ENCODE data around the gene PCP4.

PCP4 gene

DNA sequence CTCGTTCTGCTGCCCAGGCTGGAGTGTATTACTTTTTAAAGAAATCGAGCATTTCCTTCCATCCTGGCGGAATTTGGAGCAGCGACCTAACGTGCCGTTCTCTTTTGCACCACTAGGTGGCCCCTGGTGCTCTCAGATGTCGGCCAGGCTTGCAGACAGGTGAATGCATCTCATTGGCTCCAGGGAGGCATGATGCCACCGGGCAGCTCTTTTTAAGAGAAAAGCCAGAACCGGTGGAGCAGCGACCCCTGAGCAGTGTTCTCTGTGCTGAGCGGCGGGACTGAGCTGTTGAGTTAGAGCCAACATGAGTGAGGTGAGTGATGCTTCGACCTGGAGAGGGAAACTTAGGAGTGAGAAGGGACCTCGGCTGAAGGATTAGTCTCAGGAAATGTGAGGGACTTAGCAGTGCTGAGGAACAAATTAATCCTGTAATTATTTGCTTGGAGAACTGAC lies at the start of gene PCP4:
Gene PCP4, plus strand, starts transcription at position 241 of the 453 bp plus-strand sequence. Its CDS starts 64 bp downstream, at position 305.
- DNase-seq = peak; percentile 86

DNA sequence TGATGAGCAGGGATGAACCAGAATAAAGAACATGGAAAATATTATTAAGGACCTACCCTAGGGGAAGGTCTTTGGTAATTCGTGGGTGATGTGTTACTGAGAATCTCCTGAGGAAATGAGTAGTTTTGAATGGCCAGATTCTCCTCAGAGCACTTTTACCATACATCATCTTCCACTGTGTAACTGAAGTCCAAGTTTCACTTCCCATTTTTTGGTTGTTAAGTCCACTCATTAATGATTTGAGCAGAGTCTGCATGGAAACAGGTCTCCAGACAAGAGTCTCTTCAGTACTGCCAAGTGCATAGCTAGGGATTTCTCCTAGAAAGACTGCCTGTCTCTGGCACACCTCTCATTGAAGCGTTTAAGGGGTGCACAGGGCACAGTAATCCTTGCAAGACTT lies 48.7 kb upstream of the PCP4 start:
- DNase-seq = no peak

DNA sequence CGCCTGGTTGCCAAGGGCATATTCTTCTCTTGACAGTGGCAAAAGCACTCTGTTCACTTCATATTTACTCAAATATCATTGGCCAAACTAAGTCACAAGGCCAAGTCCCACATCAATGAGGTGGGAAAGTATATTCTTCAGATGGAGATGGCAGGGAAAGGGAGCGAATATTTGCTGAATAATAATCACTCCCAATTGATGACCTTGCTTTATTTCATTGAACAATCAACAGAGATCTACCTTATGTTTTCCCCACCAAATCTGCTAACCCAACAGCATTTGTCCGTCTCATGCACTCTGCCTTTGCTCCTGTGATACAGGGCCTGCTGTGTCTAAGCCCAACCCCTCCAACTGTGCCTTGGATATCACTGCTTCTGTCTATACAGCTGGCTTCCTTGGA lies 45.2 kb upstream of the PCP4 start:
- DNase-seq = no peak

DNA sequence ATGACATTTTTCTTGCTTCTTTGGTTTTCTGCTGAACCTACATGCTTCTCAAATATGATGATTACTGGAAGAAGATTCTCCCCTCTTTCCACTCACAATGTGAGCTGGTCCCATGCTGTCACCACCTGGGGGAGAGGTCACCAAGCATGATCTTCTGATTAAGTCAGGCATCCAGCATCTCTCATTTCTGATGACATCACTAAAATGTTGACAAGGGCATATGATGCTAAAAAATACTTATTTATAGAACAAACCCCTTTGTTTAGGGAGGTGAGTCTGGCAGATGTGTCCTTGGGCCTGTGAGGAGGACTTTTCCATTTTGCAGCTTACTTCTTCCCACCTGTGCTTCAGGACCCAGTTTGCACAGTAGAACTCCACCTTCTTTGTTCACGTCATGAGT lies 42.0 kb upstream of the PCP4 start:
- no peak for DNase-seq

DNA sequence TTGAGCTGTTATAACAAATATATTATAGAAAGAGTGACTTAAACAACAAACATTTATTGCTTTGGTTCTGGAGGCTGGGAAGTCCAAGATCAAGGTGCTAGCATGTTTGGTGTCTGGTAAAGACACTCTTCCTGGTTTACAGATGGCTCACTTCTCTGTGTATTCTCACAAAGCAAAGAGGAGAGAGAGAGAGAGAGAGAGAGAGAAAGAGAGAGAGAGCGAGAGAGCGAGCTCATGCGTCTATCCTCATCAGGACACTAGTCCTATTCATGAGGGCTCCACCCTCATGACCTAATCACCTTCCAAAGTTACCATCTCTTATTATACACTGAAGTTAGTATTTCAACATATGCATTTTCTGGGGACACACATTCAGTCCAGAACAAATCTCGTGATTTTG lies 32.7 kb upstream of the PCP4 start:
- no peak for DNase-seq

DNA sequence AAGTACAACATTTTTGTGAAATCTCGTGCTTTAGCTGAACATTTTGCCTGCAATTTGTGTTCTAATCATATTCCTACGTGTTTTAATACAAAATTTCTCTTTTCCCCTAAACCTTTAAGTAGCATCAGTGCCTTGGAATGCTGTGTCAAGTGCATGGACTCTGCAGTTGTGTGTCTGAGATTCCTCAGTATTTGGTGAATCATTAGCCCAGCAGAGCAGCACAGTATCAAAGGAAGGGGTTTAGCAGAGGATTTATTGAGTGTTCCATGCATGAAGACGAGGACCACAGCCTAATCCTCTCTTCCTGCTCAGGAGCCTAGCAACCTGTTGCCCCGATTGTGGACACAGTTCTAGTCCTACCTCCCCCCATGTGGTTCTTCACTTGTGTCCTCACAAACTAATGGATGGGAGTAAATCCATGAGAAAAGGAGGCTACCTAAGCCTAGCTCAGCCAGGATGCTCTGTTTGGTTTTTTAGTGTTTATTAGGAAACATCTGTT lies 29.3 kb upstream of the PCP4 start:
- DNase-seq = no peak

DNA sequence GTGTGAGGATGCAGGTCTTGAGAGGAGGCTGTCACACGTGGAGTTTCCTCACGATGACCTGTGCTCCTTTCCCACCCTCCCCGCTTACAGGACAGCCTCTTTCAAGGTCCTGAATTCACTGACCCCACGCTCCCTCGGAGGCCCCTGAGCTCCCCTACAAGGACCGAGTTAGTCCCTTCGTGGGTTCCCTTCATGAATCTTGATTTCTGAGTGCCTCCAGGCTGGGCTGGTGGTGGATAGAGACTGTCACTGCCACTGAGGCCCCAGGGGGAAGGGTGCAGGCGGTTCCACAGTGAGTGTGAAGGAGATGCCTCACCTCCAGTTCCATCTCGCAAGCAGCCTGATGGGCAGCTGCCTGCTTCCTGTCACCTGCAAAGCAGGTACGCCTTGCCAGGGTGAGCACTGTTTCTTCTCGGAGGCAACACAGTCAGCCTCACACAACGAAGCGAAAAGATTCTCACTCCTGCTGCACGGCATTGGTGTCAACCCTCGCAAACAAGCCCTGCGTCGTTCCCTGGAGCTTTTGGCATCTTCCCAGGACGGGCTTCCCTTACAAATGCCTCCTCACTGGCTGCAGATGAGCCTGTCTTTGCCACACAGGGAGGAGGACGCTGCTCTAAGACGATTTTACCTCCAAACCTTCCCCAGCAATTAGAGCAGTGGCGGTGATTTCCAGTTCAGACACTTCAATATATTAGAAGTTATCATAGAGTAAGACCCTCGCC lies 26.7 kb upstream of the PCP4 start:
- DNase-seq = no peak

DNA sequence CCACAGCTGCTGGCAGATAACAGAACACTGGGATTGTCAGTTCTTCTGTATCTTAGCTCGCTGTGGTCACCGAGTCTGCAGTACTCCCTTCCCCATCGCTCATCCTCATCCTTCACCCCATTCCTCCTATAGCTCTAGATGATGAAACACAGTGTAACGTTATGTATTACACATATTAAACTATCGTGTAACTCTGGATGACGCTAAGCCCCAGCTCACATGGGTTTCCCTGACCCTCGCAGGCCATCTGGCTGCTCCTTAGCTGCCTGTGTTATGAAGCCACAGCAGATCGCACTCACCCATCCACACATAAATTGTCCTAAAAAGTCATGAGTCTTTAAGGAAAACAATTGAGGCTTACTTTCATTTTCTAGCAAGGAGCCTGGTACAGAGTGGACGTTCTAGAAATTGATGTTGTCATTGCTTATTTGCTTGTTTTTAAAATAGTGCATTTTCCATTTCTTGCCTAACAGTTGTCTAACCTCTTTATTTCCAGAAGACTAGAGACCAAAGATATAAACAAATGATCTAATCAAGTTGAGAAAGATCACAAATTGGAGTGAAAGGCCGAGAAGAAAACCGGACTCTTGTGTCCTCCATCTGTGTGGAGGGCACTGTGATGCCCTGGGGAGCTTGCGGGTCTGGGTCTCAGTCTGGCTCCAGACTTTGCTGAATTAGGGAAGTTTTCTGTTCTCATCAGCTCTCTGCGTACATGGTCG lies 24.3 kb upstream of the PCP4 start:
- no peak for DNase-seq

DNA sequence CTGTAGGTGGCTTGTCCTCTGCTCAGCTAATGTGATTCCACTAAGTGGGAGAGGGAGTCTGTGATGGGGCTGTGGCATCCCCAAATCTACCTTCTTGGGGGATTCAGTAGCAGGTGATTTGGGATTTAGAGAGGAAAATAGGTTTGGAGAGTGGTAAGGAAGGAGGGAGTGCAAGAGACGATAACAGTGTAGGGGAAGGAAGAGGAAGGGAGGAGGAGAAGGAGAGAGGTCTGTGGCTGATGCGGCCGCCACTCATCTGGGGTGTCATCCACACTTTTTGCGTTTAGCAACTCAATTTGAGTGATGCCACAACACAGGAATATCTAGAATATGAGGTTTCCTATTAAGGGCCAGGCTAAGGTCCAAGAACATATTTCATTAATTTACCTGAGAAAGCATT lies 23.8 kb upstream of the PCP4 start:
- no peak for DNase-seq

DNA sequence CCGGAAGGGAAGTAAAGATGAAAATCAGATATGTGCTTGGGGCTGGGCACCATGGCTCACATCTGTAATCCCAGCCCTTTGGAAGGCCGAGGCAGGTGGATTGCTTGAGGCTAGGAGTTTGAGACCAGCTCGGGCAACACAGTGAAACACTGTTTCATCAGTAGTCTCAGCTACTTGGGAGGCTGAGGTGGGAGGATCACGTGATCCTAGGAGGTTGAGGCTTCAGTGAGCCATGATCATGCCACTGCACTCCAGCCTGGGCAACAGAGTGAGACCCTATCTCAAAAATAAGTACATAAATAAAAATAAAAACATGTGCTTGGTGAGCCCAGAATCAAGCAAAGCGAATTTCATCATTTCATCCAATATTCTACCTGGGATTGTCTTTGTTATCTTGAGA lies 23.3 kb upstream of the PCP4 start:
- DNase-seq = no peak

DNA sequence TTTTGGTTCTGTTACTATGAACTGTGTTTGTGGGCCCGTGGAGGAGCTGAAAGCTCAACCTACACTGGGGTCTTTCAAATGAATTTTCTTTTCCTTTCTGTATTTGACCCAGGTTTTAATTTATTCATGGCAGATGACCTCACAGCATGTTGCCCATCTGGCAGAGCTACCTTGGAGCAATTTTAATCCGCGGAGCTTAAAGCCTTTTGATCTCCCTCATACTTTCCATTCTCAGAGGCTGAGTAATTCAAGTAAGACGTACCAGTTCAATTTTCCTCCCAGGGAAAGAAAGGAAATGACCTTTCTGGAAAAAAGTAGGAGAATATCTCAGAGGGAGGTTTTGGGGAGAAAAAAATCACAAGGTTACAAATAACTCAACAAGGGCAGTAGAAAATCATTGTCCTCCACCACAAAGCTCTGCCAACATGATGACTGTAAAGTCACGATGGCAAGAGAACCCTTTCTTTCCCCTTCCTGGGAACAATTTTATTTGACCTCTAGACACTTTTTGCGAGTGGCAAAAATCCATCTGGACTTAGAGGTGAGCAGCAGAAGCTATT lies 21.6 kb upstream of the PCP4 start:
- no peak for DNase-seq

DNA sequence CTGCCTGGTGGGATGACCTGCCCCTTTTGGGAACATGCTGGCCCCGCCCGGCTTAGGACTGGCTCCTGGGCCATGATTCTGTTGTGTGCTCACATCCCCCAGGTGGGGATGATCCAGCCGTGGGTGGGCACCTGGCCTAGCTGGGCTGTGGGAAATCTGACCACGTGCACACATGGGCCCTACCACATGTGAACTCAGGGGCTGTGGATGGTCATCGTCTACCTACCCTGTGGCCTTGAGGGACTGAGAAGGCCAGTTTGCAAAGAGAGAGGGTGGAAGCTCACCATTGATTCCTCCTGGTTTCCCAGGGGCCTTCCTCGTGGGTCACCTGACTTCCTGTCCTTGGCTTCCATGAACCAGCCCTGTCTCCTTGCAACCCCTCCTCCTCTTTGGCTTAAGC lies 19.4 kb upstream of the PCP4 start:
- DNase-seq = no peak

DNA sequence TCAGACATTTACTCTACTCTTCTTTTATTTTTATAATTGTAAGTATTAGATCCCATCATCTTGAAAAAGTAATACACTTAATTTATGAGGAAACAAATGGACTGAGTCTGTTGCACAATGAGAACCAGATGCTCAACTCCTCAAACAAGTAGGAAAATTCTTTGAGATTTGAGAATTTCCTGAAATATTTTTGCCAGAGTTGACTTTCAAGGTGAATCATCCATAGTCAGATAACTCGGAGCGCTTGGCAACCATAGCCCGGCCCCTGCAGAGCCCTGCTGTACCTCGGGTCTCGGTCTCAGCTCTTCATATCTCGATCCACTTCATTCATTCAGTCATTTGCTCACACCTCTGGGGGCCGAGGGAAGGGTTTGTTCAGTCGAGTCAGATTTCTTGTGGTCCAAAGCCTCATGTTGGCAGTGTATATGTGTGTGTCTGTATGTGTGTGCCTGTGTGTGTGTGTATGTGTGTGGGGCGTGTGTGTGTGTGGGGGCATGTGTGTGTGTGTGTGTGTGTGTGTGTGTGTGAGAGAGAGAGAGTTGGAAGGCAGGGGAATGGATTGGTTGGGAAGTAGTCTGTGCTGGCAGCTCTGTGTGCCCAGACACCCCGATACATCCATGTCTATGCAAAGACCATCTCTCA lies 18.1 kb upstream of the PCP4 start:
- DNase-seq = no peak

DNA sequence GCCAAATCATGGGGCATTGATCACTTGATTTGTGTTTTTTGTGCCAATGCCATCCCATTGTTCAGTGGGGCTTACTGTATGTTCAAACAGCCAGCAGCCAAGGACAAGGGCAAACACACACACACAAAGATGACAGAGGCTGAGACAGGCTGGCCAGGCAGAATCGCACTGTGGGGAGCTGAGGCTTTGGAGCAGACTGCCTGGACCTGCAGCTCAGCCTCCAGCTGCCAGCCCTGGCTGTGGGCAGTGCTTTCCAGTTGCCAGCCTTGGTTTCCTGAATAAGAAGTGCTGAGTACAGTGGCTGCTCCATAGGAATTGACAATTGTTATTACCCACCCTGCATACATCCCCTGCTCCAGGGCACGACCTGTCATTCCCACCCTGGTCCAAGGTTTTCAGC lies 16.9 kb upstream of the PCP4 start:
- no peak for DNase-seq

DNA sequence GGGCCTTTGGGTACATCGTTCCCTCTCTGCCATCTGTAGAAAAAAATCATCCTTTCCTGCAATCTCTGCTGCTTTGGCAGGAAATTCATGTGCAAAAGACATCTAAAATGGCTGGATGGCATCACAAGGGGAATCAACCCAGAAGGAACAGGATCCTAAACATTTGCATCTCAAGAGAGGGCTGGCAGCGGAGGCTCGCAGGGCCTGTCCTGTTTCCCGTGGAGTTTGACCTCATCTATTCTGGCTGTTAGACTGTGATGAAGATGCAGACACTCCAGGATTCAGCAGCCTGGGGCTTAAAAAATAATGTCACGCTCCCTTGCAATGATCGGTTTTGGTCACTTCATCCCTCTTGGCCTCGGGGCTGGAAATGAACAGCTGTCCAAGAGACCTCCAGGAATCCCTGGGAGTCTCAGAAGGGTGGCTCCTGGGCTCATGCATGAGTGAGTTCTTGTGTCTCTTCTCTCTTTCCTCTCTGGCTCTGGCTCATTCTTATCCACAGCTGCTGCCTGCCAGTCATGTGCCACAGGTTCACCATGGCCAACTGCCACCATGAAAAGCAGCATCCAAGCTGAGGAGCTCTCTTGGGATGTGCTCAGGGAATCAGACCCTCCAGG lies 16.1 kb upstream of the PCP4 start:
- peak; percentile 61 for DNase-seq

DNA sequence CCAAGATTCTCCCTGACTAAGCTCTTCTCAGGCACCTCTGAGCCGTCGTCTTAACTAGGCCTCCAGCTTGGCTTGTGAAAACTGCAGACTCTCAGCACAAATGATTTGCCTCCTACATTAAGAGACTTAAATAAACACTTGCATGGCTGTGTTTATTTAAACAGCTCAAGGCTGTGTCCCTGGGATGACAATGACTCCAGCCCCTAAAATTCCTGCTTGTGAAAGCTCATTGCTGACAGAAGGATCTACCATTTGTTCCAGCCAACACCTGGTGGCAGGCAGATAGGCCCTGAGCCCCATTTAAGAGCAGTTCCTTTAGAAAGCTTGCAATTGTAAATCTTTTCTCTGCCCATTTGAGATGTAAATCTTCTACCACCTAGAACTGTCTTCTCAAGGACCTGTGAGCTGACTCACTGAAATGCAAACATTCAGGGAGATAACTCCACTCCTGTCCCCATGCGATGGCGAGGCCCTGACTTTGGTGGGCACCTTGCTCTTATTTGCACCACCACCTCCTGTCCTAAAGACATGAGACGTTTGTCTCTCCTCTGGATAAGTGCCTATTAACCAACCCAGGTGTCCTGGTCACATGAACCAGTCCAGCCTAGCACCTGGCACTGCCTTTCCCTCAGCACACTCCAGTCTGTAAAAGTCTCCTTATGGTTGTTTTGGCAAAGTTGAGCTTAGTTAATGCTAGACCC lies 15.1 kb upstream of the PCP4 start:
- DNase-seq = peak; percentile 44

DNA sequence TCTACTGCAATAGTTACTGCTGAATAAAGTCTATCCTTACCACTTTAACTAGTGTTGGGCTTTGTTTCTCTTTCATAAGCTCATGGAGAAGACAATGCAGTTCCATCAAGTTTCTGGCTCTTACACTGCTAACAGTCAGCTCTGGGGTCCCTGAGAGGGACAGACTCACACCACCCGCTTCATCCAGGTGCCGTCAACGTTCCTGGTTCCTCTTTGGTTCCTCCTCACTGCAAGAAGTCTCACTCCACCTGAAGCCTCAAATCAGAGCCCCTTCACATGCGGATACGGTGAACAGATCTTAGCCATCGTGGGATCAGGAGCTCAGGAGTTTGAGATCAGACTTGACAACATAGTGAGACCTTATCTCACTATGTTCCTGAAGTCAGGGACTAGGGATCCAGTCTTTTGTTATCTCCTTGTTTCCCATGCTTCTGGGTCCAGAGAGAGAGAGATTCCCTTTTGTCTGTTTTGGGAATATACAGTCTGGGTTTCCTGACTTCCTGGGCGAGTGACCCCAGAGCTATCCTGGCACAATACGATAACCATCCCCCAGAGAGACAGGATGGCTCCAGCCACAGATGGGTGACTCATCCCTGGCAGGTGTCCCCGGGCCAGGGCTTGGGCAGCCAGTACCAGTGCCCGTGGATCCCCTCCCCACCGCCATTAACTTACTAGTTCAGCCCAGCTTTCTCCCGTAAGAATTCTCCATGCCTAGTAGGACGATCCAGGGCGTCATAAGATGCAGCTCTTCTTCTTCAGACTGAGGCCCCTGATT lies 14.3 kb upstream of the PCP4 start:
- no peak for DNase-seq

DNA sequence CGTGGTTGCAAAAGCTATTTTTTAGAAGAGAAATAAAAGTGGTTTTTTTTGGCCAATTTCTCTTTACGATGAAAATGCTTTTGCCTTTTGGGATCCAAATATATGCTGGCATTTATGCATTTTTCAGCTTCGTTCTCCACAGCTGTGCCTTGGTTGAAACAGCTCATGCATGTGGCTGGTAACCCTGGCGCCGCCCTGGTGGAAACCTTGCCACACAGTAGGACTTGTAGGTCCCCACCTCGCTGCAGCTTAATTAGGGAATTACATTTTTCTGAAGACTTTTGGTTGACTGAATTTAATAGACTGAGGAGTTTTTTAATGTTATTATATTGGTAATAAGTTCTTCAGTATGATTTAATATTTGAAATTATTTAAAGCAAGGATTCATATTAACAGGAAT lies 12.7 kb upstream of the PCP4 start:
- DNase-seq = no peak

DNA sequence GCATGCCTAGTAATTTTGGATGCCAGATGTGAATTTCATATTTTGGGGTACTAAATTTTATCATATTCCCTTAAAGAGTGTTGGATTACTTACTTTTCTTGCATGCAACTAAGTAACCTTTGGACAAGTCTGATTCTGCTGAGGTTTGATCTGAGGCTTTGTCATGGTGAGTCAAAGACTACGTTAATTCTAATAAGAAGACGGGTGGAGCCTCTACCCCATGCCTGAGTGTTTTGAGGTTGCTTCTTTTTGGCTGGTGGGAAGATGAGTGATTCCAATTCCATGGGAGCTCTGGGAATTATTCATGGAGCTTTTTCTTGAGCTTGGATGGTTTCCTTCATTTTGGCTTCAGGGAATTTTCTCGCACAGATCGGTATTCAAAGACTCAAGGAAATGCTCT lies 11.6 kb upstream of the PCP4 start:
- DNase-seq = no peak

DNA sequence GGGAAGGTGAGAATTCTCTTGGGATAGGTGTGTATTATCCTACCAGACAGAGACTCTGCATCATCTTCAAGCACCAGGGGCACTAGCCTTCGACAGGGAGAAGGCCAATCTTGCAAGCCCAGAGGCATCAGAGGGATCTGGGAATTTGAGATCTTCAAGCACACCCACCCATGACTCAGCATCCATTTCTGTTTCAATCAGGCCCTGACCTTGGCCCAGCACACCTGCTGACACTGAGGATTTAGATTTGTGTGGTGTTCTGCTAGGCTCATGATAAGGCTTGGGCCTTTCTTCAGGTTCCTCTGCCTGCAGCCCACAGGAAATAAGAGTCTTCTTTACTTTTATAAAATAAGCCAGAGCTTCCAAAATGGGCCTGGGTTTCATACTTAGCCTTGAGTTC lies 6.6 kb upstream of the PCP4 start:
- no peak for DNase-seq

DNA sequence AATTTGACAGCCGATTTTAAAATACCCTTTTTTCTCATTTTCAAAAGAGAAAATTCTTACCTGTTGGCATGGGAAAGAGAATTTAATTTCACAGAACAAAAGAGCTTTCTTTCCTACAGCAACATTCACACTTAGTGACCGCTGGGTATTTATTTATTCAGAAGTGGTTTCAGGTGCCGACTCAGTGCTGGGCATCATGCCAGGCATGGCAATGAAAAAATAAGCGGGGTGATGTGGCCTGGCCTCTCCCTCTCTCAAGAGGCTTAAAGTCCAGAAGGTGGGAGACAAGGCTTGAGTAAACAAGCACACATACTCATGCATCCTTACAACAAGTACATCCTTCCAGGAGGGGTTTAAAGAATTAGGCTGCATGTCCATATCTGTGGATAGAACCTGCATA lies 4.1 kb upstream of the PCP4 start:
- DNase-seq = peak; percentile 96

DNA sequence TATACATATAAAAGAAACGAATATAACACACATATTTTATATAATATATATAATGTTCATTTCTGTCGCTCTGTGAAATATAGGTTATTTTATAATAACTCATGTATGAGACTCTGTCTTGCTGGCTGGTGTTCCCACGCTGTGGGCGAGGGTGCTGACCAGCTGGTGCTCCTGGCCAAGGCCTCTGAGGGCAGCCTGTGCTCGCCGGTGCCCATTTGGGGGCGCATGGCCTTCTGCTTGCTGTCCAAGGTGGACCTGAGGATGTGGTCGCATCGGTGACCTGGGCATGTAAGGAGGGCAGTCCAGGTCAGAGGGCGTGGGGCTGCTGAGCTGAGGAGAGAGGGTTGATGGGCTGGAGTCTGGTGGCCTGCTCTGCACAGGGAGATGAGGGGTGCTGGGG lies 1.1 kb upstream of the PCP4 start:
- DNase-seq = no peak

Data from DMS79 treated with DMSO at 0.1 percent for 48 hours (cell line).